ENCODE results near the gene OR9Q1. TPM values are rescaled to one million over a fixed set of nuclear protein-coding genes. Genes with fewer than 3 reads are reported as not detected.

The OR9Q1 gene
- total RNA-seq, 1 experiment from 2014 or later = not detected

DNA sequence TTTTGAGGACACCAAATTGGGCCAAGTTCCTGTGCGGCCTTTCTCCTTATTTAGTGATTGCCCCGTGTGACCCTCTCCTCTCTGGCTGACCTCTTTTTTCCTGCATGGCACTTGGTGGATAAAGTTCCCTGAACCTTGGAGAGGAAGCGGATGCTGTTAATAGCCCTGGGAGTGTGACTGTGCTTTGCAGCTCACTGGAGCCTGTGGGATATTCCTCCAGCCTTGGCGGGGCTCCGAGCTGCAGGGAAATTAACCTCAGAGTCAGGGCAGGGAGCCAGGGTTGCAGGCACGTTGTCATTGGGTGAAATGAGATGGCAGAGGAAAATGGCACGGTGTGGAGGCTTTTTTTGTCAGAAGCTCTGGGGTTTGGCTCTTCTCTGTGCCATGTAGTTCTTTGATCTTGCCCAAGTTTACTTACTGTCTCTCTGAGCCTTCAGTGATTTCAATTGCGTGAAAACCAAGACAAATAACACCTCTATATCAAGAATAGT is 965 bp downstream of the OR9Q1 start:
- no peak for DNase-seq
- Histone ChIP-seq H3K79me2 (ENCODE audit: low read length) (no peaks in the 10 kb centered on the region), H3K9me3 (ENCODE audit: low read length) (no peaks in the 10 kb centered on the region), H3F3A (ENCODE audit: low read length, unreplicated experiment) (no peaks in the 10 kb centered on the region), H3K9me2 (replicated peaks; ENCODE audit: low read length) (no peaks in the 10 kb centered on the region), H3K9ac (ENCODE audit: low read length) (no peak overlapping the region), H3K27me3 (ENCODE audit: low read length) (peaks cover 49% of the 10 kb centered on the region), H3K4me2 (ENCODE audit: low read length) (no peak overlapping the region), H3K4me1 (ENCODE audit: insufficient read depth, low read length) (no peaks in the 10 kb centered on the region), H3K4me3 (ENCODE audit: low read length) (no peak overlapping the region), H2AFZ (ENCODE audit: low read length) (no peak overlapping the region), H3K27ac (ENCODE audit: low read length) (no peak overlapping the region), H3K36me3 (ENCODE audit: low read depth, low read length) (no peaks in the 10 kb centered on the region), H4K20me1 (ENCODE audit: low read length) (no peaks in the 10 kb centered on the region)
- intact Hi-C loops (cut with micrococcal nuclease) = no loop called here
- no peak for ATAC-seq
- no TSS peak for BruUV-seq (replicated peaks)
- TF ChIP-seq EZH2 (IDR thresholded peaks at IDR 0.05; ENCODE audit: low read length, unreplicated experiment) = no peak
- ChIA-PET CTCF (no interaction called here), POLR2A (ENCODE audit: unreplicated experiment) (no interaction called here)

DNA sequence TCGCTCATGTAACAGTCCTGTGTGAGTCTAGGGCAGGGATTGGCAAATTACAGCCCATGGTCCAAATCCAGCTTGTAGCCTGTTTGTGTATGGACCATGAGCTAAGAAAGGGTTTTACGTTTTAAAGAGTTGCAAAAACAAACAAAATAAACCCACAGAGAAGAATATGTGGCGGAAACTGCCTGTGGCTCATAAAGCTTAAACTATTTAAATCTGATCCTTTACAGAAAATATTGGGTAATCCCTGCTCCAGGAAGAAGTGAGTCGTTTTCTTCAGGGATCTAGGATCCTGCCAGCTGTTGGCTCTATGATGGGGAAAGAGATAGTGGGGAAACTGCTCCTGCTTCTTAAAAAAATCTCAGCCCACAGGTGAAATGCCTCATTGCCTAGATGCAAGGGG is 3.7 kb downstream of the OR9Q1 start:
- H3K4me1 ChIP-seq (ENCODE audit: insufficient read depth, low read length) = no peaks in the 10 kb centered on the region
- H3K36me3 ChIP-seq (ENCODE audit: low read depth, low read length) = no peaks in the 10 kb centered on the region
- H3F3A ChIP-seq (ENCODE audit: low read length, unreplicated experiment) = no peaks in the 10 kb centered on the region
- ChIA-PET POLR2A (ENCODE audit: unreplicated experiment) (no interaction called here), CTCF (no interaction called here)
- no peak overlapping the region for H3K4me3 ChIP-seq (ENCODE audit: low read length)
- TF ChIP-seq, protein P1, sequence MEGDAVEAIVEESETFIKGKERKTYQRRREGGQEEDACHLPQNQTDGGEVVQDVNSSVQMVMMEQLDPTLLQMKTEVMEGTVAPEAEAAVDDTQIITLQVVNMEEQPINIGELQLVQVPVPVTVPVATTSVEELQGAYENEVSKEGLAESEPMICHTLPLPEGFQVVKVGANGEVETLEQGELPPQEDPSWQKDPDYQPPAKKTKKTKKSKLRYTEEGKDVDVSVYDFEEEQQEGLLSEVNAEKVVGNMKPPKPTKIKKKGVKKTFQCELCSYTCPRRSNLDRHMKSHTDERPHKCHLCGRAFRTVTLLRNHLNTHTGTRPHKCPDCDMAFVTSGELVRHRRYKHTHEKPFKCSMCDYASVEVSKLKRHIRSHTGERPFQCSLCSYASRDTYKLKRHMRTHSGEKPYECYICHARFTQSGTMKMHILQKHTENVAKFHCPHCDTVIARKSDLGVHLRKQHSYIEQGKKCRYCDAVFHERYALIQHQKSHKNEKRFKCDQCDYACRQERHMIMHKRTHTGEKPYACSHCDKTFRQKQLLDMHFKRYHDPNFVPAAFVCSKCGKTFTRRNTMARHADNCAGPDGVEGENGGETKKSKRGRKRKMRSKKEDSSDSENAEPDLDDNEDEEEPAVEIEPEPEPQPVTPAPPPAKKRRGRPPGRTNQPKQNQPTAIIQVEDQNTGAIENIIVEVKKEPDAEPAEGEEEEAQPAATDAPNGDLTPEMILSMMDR (conservative IDR thresholded peaks at IDR 0.05; ENCODE audit: low read depth, low read length) = no peak
- TF ChIP-seq EZH2 (IDR thresholded peaks at IDR 0.05; ENCODE audit: low read length, unreplicated experiment) = no peak
- no peak for TF ChIP-seq EZH2phosphoT487 (IDR thresholded peaks at IDR 0.05; ENCODE audit: borderline replicate concordance, low read length)
- no peak overlapping the region for H3K9ac ChIP-seq (ENCODE audit: low read length)
- H3K4me2 ChIP-seq (ENCODE audit: low read length) = no peak overlapping the region
- no peak overlapping the region for H2AFZ ChIP-seq (ENCODE audit: low read length)
- H3K27me3 ChIP-seq (ENCODE audit: low read length) = peaks cover 33% of the 10 kb centered on the region
- intact Hi-C loops (cut with micrococcal nuclease) = no loop called here
- no peaks in the 10 kb centered on the region for H4K20me1 ChIP-seq (ENCODE audit: low read length)
- ATAC-seq (no peak), DNase-seq (no peak)
- no peaks in the 10 kb centered on the region for H3K9me2 ChIP-seq (replicated peaks; ENCODE audit: low read length)
- H3K9me3 ChIP-seq (ENCODE audit: low read length) = no peaks in the 10 kb centered on the region
- BruUV-seq (replicated peaks) = no TSS peak
- H3K79me2 ChIP-seq (ENCODE audit: low read length) = no peaks in the 10 kb centered on the region
- H3K27ac ChIP-seq (ENCODE audit: low read length) = no peak overlapping the region

DNA sequence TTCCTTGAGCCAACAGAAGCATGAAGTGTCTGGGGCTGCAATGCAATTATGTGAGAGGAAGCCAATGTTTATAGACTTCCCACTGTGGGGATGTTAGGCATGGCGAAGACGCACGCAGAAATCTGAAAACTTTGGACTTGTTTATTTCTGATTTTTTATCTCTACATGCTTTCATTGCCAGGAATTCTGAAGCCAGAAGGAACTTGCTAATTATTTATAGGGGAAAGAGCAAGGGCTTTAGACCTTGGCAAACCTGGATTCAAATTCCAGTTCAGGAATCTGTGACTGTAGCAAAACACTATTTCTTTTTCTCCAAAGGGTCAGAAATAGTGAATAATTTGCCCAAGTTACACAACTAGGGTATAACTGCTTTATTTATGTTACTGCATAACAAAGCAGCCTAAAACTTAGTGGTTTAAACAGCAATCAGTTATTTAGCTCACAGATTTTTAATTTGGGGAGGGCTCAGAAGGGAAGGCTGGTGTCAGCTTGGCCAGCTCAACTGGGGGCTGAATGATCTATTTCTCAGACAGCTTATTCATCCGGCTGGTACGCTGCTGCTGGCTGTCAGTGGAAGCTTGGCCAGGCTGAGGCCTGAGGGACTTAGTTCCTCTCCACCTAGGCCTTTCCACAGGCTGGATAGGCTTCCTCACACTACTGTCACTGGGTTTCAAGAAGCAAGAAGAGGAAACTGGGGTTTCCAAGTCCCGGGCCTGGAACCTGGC is 5.2 kb downstream of the OR9Q1 start:
- no peak overlapping the region for H3K9ac ChIP-seq (ENCODE audit: low read length)
- CTCF ChIA-PET = no interaction called here

More for the DNA sequence above, 5.2 kb downstream of the OR9Q1 start:
- TF ChIP-seq EZH2phosphoT487 (IDR thresholded peaks at IDR 0.05; ENCODE audit: borderline replicate concordance, low read length) = no peak
- no peak for TF ChIP-seq EZH2 (IDR thresholded peaks at IDR 0.05; ENCODE audit: low read length, unreplicated experiment)
- TF ChIP-seq, protein P1 (conservative IDR thresholded peaks at IDR 0.05; ENCODE audit: low read depth, low read length) = no peak
- Histone ChIP-seq H3K36me3 (ENCODE audit: low read depth, low read length) (no peaks in the 10 kb centered on the region), H3K4me2 (ENCODE audit: low read length) (no peak overlapping the region), H3F3A (ENCODE audit: low read length, unreplicated experiment) (no peaks in the 10 kb centered on the region), H3K27ac (ENCODE audit: low read length) (no peak overlapping the region), H3K27me3 (ENCODE audit: low read length) (peaks cover 28% of the 10 kb centered on the region; the same call in 1 of the 2 replicates), H3K4me1 (ENCODE audit: insufficient read depth, low read length) (no peaks in the 10 kb centered on the region), H3K9me2 (replicated peaks; ENCODE audit: low read length) (no peaks in the 10 kb centered on the region), H3K9me3 (ENCODE audit: low read length) (no peaks in the 10 kb centered on the region), H3K4me3 (ENCODE audit: low read length) (no peak overlapping the region), H4K20me1 (ENCODE audit: low read length) (no peaks in the 10 kb centered on the region), H2AFZ (ENCODE audit: low read length) (no peak overlapping the region), H3K79me2 (ENCODE audit: low read length) (no peaks in the 10 kb centered on the region)
- POLR2A ChIA-PET (ENCODE audit: unreplicated experiment) = no interaction called here
- intact Hi-C loops (cut with micrococcal nuclease) = no loop called here
- no peak for ATAC-seq
- no peak for DNase-seq
- no TSS peak for BruUV-seq (replicated peaks)
